NCI-H1694 treated with DMSO at 0.1 percent for 48 hours (cell line): Measurements from ENCODE around the gene POC1A.
A peak's percentile ranks its signal among the peaks of the same experiment; 100 is the strongest.

Experiments used
- DNase-seq: peaks from one replicate; lab custom pipeline; 2025; lab: John Stamatoyannopoulos, UW

Gene POC1A

DNA sequence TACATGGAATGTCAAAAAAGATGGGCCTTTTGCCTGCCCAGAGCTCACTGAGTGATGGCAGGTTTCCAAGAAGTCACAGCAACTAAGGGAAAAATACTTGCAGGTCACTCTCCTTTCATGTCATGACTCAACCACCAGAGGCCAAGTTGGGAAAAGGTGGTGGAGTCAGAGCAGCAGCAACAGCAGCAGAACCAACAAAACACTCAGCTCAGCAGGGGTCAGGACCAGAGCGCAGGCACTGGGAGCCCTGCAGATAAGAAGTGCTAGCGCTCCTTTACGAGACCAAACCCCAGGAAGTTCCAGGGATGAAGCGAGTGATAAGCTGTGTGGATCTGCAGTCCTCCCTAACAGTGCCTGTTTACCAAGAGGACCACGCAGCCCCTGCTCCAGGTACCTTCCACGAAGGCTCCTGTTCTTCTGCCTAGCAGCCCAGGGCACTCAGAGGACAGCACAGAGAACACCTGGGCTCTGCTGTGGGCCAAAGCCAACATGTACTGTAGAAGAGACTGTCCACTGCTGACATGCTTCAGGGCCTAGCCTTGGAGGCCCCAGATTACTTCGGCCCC lies 26.0 kb downstream of the POC1A start:
- DNase-seq = no peak

DNA sequence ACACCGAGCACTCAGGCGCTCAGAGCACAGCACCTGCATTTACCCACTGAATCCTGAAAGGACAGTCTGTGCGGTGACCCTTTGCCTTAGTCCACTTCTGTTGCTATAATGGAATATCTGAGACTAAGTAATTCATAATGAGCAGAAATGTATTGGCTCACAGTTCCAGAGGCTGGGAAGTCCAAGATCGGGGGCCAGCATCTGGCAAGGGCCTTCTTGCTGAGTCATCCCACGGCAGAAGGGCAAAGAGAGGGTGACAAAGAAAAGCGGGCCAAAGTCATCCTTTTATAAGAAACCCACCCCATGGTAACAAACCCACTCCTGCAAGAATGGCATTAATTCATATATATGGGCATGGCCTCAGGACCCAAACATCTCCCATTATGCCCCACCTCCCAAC lies 27.7 kb downstream of the POC1A start:
- no peak for DNase-seq

DNA sequence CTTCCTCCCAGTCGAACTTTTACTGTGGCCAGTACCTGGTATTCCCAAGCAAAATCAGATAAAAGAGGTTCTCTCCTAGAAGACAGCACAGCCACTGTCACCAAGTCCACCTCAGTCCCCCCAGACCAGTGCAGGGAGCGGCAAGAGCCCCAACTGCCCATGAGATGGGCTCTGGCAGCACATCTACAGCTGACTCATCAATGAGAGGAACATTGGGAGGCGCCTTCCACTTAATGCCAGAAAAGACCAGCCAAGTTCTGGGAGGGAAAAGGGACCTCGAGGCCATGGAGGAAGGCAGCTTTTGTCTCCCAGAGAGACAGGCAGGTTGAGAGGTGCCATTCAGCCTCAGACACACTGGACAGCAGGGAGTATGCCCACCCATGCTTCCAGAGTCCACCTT lies 28.2 kb downstream of the POC1A start:
- DNase-seq = no peak

DNA sequence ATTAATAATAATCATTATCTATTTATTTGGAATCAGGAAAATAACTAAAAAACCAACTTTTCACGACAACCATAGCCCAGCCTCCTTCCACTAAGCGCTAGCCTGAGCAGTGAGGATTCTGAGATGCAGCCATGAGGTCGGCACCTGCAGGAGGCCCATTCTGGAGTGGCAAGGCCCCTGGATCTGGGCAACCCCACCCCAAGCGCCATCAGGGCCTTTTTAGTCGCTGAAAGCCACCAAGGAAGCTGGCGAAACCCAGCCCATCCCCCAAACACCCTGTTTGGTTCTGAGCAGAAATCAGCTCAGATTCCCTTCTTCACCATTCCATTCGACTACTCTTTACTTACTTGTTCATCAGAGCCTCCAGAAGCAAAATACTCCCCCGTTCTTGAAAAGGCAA lies 29.5 kb downstream of the POC1A start:
- DNase-seq = no peak

DNA sequence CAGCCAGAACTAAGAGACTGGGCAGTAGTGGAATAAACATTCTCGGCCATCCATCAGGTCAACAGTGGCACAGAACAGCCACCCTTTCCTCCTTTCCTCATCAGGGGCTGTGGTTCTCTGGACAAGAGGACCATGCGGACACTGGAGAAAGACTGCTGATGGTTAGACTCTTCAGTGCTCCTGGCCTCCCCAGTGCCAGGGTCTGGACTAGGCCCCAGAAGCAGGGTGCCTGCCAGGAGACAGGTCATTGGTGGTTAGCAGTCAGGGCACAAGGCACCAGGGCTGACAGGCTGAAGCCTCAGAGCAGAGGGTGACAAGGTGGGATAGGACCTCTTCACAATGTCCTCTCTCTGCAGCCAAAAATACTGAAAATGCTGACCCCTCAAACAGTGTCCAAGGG lies 30.1 kb downstream of the POC1A start:
- no peak for DNase-seq

DNA sequence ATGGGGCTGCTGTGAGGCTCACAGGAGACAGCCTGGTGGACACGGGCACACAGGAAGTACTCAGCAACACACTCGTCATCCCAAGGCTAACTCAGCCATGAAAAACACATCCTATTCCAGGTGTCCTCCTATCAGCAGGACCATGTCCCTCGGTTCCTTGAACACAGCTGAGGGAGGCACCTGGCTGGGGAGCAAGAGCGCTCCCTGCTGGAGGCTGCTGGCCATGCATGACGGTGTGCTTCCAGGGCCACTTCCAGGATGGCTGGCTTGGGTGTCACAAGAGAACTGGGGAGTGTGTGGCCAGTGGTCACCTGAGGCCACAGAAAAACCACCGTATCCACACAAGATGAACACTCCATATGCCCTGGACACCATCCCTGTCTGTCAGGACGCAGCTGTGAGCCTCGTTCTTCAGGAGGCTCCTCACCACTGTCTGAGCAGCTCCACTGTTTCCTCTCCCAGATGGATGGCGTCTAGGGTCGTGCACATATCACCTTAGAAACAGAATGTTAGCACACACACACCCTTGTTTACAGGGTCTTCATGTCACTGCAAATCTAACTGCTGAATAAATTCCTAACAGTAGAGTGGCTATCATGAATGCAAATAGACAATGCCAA lies 31.0 kb downstream of the POC1A start:
- peak; percentile 7 for DNase-seq

DNA sequence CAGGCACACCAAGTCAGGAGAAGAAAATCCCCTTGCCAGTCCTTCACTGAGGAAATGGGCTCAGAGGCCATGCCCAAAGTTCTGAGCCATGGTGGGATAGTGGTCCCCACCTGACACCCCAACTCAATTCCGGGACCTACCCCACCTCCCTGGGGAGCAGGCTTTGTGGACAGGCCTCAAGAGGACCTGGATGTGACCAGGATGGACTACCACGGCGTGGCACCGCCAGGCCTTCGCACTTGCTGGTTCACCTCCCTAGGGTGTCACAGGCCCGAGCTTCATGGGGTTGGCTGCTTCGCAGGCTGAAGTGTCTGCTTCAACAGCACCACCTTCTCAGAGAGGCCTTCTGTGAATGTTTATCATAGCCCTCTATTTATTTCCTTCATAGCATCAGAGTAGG lies 31.7 kb downstream of the POC1A start:
- no peak for DNase-seq

DNA sequence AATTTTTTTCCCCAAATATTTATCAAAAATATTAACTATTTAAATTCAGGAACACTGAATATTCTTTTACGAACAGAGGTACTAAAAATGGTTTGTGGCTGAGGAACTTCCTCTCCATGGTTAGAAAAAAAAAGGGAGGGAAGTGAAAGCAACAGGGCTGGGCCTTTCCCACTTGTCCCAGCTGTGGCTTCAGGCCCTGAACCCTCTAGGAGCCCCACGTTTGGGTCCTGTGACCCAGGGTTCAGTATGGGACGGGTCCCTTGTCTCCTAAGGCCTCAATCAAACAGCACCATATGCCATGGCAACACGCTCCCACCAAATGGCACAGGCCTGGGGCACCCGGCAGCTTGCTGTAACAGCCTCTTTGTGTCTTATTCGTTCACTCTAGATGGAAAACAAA lies 32.4 kb downstream of the POC1A start:
- DNase-seq = no peak

DNA sequence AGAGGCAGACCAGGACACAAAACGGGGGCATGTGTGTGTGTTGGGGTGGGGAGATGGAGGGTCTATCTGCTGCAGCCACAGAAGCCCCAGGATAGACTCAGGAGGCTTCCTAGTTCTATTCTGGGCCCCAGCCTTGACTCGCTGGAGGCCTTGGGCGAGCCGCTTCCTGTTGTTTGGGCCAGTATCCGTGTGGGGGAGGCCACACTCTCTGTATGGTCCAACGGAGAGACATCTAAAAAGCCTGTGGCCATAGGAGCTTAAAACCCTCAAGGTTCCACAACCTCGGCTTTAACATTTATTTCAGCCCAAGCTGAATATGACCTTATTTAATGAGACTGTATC lies 32.8 kb downstream of the POC1A start:
- peak; percentile 1 for DNase-seq

DNA sequence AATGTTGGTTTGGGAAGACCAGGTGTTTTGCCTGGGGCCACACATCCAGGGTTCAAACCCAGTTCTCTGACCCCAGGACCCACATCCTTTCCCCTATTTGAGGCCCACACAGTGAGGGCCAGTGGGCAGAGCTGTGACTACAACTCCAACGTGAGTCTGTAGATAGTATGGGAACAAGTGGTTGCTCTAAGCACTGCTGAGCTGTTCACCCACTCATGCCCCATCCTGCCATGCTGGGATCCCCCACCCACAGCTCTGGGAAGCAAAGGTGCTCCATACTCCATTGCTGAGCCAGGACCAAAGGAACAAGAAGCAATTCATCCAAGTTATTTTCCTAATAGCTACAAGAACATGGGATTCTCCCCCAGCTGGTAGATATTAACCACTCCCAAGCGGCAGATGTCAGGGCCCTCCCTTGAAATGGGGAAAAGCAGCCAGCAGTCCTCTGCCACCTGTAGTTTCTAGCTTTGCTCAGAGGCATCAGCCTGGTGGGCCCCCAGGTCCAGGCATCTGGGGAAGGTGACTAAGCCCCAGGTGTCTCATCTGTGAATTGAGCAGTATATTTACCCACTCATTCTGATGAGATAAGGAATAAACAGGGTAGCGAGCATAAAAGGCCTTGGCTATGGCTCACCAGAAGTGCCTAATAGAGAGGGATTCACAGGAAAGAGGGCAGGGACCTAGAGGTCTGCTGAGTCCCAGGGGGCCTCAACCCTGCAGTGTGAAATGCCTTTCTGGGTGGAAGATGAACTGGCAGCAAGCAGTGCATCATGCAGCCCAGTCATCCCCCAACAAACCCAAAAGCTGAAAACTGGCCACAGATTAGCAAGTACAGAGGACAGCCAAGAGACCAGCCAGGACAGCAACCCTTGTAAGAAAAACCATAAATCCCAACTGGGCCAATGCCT lies 33.4 kb downstream of the POC1A start:
- no peak for DNase-seq

DNA sequence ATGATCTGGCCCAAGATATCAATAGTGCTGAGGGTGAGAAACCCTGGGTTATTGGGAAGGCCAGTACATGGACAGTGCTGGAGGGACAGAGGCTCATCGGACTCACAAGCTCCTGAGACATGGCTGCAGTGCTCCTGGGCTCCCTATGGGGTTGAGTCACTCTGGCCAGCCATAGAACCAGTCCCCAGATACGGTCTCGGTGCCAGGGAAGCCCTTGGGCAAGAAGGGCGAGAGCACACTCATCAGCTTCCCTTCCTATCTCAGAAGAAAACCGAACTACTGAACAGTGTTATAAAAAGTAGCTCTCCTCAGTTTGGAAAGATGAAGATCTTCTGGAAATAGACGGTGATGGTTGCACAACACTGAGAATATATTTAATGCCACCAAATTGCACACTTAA lies 34.4 kb downstream of the POC1A start:
- no peak for DNase-seq

DNA sequence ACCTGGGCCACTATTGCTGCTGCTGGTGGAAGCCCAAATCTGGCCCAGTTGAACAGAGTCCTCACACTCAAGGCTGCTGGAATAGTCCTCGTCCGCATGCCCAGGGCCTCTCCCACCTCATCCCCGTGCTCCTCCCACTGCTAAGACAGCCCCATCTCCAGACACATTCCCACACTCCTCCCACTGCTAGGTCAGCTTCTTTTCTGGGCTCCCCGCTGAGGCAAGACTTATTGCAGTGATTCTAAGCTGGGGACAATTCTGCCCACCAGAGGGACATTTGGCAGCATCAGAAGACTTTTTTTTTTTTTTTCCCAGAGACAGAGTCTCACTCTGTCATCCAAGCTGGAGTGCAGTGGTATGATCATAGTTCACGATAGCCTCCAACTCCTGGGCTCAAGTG lies 35.1 kb downstream of the POC1A start:
- DNase-seq = no peak

DNA sequence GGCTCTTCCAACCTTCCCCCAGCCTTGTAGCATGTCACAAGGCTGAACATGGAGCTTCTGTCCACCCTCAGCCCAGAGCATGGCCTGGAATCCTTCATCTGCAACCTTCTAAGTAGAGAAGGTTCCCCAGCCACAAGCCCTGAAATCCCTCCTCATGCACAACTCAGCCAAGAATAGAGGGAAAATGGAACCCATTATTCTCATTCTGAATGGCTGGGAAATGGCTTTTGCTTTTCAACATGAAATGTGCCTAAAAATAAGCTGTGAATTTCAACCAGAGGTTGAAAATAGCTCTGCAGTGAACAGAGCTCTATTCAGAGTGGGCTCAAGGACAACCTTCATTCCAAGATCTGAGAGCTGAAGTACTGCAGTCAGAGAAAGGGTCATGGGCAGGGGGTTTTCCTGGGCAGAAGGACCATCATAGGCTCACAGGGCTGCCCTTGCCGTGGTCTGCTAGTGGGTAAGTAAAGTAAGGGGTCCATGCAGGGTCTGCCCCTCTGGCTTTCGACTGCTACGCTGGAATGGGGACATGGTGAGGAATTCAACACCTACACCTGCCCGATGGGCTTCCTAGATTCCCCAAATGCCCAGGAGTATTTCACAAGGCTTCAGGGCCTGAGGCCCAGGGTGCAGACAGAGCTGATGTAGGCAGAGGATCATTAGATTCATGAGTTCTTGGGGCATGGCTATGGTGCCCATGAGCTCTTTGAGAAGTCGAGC lies 35.9 kb downstream of the POC1A start:
- no peak for DNase-seq

DNA sequence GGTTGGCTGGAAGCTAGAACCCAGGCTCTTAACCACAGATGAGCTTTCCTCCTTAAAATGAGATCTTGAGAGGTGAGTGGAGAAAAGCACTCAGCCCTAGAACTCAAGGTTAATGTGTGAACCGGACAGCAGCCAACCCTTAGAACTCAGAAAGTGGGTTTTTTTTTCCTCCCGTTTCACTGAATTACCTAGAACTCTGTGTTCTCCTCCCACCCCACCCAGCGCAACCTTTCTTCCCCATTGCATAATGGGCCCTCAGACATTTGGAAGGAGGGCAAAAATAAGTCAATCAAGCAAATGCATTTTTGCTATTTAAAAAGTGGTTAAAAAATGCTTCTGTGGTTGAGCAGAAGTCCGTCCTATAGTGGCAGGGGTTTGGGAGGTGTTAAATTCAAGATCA lies 36.7 kb downstream of the POC1A start:
- DNase-seq = no peak

DNA sequence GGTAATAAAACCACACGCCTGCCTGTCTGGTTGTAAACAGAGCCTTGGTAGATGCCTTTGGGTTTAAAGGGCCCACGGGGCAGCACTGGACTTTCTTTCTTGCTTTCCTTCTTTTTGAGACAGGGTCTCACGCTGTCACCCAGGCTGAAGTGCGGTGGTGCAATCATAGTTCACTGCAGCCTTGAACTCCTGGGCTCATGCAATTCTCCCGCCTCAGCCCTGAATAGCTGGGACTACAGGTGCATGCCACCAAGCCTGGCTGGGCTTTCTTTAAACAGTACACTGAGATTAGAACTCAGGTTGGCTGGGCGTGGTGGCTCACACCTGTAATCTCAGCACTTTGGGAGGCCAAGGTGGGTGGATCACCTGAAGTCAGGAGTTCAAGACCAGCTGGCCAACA lies 42.2 kb downstream of the POC1A start:
- no peak for DNase-seq

DNA sequence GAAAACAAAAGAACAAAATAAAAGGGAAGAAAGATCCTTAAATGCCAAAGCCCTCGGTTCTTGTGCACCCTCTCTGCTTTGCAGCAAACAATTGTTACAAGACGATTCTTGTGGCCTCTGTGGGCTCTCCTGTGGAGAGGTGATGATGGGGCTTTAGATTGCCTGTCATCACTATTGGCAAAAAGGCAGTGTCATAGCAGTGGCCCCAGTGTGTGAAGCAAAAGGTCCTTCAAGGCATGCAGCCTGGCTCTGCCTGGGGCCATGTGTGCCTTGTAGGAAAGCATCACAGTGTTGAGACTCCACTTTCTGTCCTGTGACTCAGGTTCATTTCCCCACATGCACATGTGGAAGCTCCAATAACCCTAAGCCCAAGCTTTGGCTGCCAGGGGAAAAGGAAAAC lies 43.7 kb downstream of the POC1A start:
- DNase-seq = no peak

DNA sequence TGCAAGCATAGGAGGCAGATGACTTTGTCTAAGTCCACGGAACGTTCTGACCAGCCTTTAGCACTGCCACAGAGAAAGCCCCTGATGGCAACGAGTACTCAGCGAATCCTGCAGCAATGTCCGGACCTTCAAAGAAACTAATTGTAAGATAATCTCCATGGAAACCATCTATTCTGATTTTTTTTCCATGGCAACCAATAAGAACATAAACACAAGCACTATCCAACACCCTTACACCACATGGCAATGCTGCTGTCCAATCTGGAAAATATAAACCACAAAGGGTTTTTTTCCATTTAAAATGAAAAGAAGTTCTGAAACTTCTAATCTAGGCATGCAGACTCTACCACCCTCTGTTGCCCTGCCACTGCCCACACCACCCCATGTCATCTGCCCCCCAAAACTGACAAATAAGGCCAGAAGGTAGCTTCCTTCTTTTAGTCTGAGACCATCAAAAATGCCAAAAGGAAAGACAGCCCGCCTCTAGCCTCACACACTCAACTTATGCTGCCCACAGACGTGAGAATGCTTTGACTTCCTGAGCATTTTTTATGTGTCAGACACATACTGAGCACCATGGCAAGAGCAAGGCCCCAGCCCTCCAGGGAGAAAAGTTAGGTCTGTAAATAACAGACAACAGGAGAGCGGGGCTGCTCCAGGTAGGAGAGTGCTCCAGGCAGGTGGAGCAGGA lies 44.5 kb downstream of the POC1A start:
- DNase-seq = no peak

DNA sequence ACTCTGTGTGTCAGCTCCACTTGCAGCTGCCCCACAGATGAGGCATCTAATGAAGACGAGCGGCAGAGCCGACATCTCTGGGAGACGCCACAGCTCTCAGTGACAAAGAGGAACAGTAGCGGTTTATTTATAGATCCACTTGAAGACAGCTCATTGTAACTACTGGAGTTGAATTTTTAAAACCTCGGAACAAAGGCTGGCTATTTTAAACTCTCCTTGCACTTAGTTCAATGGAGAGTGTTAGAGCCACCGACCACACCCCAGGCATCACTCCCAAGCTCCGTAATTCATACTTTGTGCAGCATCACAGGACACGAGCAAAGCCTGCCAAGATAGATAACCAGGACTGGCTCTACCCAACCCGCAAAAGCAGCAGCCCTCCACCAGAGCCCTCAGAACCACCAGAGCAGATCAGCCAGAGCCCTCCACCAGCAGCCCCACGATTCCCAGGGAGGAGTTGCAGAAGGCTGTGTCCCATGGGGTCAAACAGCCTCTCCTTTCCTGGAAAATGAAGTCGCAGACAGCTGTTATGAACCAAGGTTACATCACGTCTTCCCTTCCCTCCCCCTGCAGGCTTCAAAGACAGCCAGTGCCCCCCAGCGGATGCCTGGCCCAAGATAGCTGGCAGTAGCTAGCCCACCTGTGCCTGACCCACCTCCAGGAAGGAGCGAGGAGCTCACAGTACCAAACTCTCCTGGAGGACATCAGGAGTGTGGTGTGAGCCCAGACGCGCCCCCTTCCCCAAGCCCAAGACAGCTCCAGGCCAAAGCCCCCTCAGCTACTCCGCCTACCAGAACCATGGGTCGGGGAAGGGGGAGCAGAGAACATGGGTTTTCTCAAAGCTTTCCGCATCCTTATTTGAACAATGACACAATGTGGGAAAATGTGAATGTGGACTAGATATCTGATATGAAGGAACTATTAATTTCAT lies 45.7 kb downstream of the POC1A start:
- DNase-seq = no peak

DNA sequence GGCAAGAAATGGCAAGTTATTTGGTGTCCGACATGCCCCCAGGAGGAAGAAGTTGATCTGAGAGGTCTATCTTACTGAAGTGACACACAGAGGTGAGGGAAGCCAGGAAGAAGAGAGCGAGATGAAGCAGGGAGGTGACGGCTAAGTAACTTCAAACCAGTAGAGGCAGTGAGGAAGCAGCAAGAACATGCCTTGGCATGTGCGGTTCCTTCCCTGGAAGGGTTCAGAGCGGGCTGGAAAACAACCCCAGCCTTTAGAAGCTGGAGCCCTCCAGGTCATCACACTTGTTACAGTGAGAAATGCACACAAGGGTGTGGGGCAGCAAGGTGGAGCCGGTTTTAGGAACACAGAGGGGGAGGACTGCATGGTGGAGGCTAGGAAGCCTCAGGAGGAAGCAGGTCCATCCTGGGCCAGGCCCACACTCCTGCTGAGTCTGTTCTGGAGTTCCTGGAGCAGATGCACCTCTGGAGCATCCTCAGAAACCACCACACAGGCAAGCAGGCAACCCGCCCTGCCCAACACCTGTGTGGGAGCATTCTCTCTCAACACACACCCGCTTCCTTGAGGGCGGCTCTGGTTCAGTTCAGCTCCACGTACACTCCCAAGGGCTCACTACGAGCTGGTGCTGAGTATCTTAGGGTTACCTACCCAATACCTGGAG lies 47.1 kb downstream of the POC1A start:
- DNase-seq = no peak
